Activated CD4-positive, CD25-positive, alpha-beta regulatory T cell treated with anti-CD3 and anti-CD28 coated beads, Interleukin-2, amount 50 U/mL, for 24 hours (primary cell): ENCODE results near the gene OR8B4.
"Not testable (repeated sequence)": the region's sequence is repeated elsewhere in the genome, so short reads cannot be mapped to it uniquely, and the experiment has no call there.

ENCODE experiments used
- ATAC-seq, 2 donors: fragments of 150-1000 bp; cut with Tn5 transposase; one replicate each; pipeline ENCODE4 v1.10.0; 2021; ENCODE audit warnings: mild to moderate bottlenecking in 1 of 2, moderate library complexity in 1 of 2

OR8B4 gene

DNA sequence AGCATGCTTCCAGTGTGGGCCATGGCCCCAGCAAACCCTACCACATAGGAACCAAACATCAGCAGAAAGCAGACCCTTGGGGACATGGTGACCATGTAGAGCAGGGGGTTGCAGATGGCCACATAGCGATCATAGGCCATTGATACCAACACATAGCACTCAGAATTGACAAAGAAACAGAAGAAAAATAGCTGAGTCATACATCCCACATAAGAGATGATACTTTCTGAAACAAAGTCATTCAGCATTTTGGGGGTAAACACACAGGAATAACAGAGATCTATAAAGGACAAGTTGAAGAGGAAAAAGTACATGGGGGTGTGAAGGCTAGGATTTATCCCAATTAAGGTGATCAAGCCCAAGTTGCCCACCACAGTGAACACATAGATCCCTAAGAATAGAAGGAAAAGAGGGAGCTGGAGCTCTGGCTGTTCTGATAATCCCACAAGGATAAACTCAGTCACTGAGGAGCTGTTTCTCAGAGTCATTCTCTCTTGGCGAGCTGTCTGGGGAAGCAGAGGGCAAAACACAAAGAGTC lies at the start of gene OR8B4:
OR8B4 (minus strand) TSS at position 488 of the 538 bp plus-strand sequence; CDS start at position 488, 0 bp downstream.
- no peak for ATAC-seq

DNA sequence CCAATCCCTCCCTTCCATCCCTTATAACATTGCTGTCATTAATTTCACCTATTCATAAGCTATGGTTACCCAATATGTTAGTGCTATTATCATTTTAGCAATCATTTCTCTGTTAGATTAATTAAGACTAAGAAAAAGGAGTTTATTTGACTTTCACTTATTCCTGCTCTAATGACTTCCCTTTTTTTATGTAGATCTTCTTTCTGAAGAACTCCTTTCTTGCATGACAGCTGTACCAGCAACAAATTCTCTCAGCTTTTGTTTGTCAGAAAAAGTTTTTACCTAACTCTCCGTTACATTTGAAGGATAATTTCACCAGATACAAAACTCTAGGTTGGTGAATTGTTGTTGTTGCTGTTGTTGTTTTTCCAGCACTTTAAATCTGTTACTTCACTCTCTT lies 49.4 kb upstream of the OR8B4 start:
- no peak for ATAC-seq

GRCh38 chr11:124473476-124473875 lies 48.8 kb upstream of the OR8B4 start:
- no peak for ATAC-seq

GRCh38 chr11:124470561-124471227 lies 46.0 kb upstream of the OR8B4 start:
- no peak for ATAC-seq

DNA sequence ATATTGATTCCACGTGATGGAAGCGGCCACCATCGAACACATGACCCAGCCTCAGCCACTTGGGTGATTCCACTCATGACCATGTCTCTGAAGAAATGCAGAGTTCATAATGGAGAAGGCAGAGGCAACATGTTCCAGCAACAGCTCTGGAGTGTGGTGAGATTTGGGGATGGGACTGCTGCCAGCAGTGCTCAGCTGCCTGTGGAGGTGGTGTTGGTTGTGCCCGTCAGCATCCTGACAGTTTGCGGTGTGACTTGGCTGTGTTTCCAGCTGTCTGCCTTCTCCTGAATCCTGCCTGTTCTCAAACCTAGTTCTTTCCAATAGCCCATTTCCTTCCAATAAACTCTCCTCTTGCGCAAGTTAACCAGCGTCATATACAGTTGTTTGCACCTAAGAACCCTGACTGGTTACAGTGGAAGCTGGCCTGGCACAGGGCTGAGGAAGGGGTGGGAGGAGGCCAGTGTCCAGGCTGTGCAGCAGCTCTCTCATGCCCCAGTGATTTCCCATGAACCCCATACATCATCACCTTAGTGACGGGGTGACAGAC lies 42.8 kb upstream of the OR8B4 start:
- ATAC-seq, result no peak

- ATAC-seq, result no peak
These were observed 40.7 kb upstream of the OR8B4 start for GRCh38 chr11:124465368-124465767.

- no peak for ATAC-seq
These were observed 39.3 kb upstream of the OR8B4 start for GRCh38 chr11:124463990-124464389.

GRCh38 chr11:124463324-124463723 lies 38.7 kb upstream of the OR8B4 start:
- no peak for ATAC-seq

DNA sequence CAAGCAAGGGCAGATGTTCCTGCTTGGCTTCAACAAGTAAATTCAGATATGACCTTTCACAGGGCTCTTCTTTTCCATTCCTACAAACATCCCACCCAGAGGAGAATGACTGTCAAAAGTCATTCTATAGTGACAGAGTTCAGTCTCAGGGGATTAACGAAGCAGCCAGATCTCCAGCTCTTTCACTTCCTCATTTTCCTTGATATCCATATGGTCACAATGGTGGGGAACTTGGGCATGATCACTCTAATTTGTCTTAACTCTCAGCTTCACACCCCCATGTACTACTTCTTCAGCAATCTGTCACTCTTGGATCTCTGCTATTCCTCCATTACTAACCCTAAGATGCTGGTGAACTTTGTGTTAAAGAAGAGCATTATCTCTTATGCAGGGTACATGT lies 35.8 kb upstream of the OR8B4 start:
- no peak for ATAC-seq

DNA sequence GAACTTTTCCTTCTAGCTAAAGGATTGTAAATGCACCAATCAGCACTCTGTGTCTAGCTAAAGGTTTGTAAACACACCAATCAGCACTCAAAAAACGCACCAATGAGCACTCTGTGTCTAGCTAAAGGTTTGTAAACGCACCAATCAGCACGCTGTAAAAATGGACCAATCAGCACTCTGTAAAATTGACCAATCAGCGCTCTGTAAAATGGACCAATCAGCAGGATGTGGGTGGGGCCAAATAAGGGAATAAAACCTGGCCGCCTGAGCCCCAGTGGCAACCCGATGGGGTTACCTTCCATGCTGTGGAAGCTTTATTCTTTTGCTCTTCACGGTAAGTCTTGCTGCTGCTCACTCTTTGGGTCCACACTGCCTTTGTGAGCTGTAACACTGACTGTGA lies 34.7 kb upstream of the OR8B4 start:
- not testable (repeated sequence) for ATAC-seq

- no peak for ATAC-seq
These were observed 29.9 kb upstream of the OR8B4 start for GRCh38 chr11:124454552-124454951.

GRCh38 chr11:124446916-124447315 lies 22.2 kb upstream of the OR8B4 start:
- no peak for ATAC-seq

DNA sequence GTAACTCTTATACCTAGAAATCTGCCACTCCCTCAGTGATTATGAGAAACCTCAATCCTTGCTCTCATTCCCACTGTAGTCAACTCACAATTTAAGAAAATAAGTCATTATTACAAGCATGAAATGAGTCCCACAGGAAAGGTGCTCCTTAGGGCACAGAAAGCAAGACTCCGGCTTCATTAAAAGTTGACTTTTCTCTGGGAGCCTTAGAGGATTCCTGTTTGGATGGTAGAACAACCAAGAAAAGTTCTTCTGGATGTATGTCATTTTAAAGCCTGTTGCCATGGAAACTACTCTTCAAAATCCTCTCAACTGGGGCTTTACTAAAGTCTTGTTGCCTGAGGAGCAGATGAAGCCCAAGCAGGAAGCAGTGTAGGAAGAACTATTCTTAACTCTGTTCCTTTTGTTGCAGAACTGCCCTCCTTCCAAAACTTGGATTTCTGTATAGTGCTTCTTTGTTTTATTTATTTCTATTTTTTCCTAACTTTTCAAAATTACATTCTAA lies 21.0 kb upstream of the OR8B4 start, which contains the start of gene OR8B8:
OR8B8 (minus strand) TSS at position 51 of the 505 bp plus-strand sequence. CDS start 4,611 bp downstream, outside the sequence.
- ATAC-seq, result no peak

DNA sequence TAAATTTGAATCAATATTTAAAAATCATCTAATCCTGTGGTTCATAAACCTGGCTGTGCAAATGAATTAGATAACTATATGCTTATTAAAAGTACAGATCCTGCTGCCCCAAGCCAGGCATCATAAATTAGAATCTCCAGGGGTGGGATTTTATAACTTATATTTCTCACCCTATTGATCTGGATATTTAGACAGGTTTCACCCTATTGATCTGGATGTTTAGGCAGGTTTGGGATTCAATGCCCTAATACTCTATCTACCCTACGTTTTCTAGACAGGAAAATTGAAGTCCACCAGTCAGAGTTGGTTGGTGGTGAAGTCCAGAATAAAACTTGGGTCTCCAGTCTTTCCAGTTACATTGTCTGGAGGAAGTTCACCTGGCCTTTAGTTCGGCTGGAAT lies 18.2 kb upstream of the OR8B4 start:
- ATAC-seq, result no peak

DNA sequence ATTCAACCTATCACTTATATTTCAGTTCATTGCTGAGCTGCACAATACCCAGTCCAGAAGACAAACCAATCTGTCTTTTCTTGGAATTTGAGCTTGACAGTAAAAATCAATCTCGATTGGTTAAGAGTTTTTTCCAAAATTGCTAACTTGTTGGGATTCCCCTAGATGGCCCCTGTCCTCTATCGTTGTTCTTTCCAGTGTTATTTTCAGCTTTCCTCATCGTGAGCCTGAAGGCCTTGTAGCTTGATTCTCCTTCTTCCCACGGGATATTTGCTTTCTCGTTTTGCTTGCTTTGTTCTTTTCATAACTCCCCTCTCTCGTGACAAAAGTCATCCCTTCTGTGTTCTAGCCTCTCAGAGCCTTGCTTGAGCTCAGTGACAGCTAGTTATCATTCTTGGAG lies 17.8 kb upstream of the OR8B4 start:
- no peak for ATAC-seq

- ATAC-seq, result no peak
These were observed 16.8 kb upstream of the OR8B4 start for GRCh38 chr11:124441519-124441918.

DNA sequence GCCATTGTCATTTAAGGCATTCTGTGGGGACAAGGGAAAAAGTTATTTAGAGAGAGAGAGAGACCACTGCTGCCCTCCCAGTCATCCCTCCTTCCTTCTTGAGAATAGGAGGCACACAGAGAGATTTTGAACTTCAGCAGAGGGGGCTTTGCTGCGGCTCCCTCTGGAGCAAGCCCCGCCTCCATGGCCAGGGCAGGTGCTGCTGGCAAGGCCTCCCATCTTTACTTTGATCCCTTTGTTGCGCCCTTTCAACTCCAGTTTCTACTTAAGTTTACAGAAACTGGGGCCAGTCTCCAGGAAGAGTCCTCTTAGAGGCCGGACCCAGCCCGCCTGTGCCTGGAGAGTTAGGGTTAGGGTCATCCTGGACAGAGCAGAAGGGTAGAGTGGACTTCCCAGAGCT lies 16.4 kb upstream of the OR8B4 start:
- ATAC-seq, result no peak

DNA sequence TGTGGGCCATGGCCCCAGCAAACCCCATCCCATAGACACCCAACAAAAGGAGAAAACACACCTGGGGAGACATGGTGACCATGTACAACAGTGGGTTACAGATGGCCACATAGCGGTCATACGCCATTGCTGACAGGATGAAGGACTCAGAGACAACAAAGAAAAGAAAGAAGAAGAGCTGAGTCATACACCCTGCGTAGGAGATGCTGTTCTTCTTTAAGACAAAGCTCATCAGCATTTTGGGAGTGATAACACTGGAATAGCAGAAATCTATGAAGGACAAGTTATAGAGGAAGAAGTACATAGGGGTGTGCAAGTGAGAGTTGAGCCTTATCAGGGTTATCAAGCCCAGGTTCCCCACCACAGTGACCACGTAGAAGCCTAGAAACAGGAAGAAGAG lies 15.9 kb upstream of the OR8B4 start:
- ATAC-seq, result no peak

DNA sequence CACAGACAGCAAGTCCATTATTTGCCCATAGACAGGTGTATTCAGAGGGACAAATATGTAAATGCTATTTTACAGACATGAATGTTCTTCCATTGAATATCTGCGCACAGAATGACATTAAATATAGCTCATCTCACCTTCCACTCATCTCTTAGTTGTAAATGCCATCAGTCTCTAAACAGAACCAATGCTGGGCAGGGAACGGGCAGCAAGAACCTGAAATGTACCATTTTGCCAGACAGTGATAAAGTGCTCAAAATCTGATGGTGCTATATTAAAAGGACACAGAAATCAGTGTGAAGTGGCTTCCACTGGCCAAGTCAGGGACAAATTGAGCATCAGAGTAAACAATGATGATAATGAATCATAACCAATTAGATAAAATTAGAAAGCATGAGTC lies 10.0 kb upstream of the OR8B4 start:
- no peak for ATAC-seq

- ATAC-seq, result no peak
These were observed 4.9 kb upstream of the OR8B4 start for GRCh38 chr11:124429599-124429998.

DNA sequence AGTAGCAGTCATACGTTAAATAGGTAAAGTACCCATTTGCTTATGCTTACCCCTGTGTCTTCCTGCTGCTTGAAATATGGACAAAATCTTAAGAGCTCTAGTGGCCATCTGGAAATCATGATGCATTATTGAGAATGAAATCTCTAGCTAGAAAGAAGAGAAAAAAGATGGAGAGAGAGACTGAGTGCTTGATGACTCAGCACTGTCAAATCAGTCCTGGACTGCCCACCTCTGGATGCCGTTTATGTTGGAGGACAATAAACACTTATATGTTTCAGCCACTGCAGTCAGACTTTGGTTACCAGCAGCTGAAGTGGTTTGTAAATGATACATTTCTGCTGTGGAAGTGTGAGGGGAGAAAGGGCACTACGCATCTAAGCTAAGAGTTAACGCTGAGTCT lies 3.6 kb downstream of the OR8B4 start:
- ATAC-seq, result no peak

DNA sequence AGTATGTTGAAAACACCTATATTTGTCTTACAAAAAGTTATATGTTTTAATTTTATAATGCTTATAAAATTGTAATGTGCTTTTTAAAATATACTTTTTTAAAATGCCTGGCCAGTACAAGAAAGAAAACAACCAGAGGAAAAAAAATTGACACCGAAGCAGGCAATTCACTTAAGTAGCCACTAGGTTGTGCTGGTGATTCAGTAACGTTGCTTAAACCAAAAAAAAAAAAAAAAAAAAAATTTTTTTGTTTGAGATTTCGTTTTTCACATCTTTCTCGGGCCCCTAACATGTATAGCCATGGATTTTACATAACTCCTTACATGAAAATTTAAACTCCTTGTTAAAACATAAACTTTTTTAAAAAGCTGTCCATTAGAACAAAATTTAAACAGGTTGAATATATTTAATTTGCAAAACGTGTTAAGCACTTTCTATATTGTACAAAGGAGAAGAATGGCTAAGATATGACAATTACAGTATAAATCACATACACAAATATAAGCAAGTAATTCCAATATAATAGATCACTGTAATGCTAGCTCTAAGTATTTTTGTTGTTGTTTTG lies 9.2 kb downstream of the OR8B4 start:
- ATAC-seq, result no peak

DNA sequence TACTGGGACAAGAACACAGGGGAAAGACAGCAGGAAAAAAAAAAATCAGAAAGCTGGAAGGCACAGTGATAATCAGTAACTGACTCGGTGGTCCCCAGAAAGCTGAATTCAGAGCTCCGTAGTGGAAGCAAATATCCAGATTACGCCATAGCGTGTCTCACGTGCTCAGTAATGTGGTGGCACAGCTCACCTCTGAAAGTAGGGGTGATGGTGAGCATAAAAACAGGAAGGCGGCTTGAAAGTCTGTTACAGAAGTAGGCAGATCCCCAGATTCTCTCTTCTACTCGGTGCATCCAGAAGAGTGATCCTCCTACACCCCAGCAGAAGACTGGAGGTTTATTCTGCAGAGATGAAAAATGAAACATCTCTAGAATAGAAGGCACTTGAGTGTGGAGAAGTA lies 14.8 kb downstream of the OR8B4 start:
- no peak for ATAC-seq

DNA sequence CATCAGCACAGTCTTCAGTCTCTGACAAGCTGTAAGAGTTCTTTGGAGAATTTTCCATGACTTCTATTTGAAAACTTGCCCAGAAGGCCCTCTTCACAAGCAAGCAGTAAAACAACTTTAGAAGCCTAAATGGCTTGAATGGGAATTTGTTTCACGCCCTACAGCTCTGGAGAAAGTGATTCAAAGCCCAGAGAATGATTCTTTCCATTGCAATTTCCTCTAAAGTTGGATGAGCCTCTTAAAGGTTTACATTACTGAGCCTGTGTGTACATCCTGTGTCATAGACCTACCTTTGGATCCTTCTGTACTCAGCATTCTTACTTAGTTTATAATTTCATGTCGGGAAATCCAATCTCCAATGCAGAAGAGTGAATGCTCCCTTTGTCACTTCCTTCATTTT lies 19.1 kb downstream of the OR8B4 start:
- ATAC-seq, result no peak
